GM12892 (cell line): ENCODE results near the gene ACER1.

Experiments
- POLR2A ChIP-seq: IDR thresholded peaks from 2 replicates; pipeline ENCODE4 v1.6.1; 2011; ENCODE audit warnings: low read depth, low read length, control low read depth
- POLR2AphosphoS5 ChIP-seq: IDR thresholded peaks from 2 replicates; pipeline ENCODE4 v1.6.1; 2011; ENCODE audit warnings: low read depth, low read length, control low read depth

GRCh38 chr19:6278051-6278450 lies 55.4 kb downstream of the ACER1 start:
- TF ChIP-seq POLR2A (no peak), POLR2AphosphoS5 (no peak)
